CD4-positive, alpha-beta T cell treated with Interleukin-10 for 1 hour (primary cell): ENCODE data around the gene RAX.

ENCODE experiments used
- DNase-seq: peaks from one replicate; pipeline ENCODE4 v3.0.0-alpha.2; 2020

The RAX gene

DNA sequence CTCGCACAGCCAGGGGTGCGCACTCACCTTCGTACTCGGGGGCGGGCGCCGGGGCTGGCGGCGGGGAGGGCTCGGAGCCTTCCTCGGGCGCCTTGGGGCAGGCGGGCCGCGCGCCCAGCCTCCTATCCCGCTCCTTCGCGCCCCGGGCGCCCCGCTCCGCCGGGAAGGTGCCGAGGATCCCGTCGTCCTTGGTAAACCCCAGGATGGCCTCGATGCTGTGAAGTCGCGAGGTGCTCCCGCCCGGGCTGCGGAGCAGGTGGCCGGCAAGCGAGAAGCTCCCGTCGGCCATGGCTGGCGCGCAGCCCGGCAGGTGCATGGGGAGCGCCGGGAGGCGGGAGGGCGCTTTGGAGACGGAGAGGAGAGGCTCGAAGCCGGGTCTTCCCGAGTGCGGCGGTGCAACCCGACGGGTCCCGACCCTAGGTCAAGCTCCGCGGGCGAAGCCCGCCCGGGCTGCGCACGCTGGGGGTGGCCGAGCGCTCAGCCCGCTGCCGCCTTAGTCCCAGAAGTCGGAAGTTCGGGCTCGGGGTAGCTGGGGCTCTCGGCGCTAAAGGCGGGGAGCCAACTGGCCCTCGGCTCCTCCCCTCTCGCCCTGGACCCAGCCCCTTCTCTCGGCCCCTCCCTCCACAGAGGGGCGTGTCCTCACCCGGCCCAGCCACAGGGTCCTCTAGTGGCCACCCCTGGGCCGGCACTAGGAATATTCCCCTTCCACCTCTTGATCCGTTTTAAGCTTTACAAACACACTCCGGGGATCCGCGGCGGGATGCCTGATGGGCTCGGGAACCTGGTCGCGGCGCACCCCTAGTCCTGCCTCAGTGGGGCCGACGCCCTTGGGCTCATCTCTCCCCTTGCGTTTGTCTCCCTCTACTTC is at the start of gene RAX:
Gene RAX (minus strand): TSS at position 564 of the 868 bp plus-strand sequence. CDS start 248 bp downstream, at position 316.
- no peak for DNase-seq

DNA sequence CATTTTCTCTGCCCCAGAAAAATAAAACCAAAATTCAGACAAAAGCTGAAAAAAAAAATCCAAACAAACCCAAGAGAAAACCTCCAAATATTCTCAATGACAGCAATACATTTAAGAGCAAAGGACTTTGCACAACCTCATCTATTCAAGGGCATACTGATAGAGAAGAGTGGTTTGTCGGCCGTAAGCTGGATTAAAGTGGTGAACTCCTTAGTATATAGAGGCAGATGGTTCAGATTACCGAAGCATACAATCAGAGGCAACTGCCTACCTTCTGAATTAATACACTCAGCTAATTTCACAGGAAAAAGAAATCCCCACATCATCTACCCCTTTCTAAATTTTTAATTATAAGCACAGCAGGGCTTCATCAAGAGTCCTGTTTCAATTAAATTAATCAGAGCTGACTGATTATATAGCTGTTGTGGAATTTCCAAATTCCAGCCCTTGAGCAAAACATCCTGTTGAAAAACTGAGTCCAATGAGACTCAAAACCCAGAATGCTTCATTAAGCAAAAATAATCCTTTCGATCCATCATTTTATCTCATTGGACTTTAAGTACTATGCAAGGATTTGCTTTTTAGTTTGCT is 45.3 kb upstream of the RAX start, which contains the start of gene CPLX4:
Gene CPLX4 (minus strand): TSS at position 190 of the 591 bp plus-strand sequence. CDS start 187 bp downstream, at position 3.
- DNase-seq: no peak

DNA sequence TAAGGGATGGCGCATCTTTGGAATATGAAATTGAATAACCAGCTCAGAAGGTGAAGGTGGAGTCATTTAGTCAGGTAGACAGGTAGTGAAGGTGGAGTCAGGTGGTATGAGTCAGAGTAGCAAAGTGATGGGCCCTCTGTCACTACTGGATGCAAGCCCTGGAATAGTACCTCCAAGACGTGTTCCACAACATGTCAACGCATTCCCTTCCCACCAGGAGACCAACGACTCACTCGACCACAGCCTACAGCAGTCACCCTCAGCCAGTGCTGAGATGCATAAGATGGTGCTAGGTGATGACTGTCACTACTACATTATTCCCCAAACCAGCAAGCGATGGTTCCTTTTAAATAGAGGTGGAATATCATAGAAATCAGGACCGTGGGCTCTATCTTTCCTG is 38.4 kb upstream of the RAX start:
- DNase-seq: no peak

DNA sequence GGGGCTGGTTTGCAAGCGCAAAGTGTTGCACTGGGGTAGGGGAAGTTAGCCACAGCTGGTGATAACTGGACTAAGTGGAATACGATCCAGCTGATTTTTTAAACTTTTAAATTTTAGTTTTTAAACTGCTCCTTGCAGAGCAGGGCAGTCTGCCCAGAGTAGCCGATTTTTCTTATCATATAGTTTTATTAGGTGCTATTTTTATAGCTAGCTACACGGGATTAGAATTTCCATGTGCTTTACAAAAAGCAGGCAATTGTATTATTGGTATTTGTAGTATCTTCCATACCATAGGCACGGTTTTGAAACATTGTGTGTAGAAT is 35.6 kb upstream of the RAX start:
- no peak for DNase-seq

DNA sequence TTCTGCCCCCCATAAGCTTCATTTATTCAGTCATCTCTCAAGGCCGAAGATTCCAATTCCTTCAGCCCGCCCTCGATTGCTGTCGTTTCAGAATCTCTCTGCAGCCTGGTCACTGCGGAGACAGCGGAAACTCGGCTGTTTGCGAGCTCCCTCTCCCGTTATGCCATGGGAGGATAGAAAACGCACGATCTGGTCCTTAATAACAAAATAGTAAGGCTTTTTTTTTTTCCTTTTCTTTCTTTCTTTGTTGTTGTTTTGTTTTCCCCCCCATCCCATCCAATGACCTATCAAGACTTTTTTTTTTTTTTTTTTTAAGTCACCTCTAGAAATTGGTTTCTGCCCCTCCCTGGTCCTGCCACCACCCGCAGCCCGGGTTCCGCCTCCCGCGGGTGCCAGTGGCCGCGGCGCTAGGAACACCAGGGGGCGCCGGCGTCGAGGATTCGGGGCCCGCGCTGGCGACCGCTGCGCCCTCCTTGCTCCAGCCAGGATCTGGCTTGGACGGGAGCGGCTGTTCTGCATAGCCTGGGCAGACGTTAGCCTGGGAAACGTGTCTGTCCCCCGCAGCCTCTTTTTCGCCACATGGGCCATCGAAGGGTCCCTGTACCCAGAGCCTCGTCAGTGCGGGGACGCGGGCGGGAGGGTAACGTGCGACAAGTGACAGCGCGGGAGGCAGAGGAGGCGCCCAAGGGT is 35.1 kb upstream of the RAX start:
- peak; percentile 60 for DNase-seq

- DNase-seq: no peak
These were observed 33.4 kb upstream of the RAX start for GRCh38 chr18:59306640-59307039.

DNA sequence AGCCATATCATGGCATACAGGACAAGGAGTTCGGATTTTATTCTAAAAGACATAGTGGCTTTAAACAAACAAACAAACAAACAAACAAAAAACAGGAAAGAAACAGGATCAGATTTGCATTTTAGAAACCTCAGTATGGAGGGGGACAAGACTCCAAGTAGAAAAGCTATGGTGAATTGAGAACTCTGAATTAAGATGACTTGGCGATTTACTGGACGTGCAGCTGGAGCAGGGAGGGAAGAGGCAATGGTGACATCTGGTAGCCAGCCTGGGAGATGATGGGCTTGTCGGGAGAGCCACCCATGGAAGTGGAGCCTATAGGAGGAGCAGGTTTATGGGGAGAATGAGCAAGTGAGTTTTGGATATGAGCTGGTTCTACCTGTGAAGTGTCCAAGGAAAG is 32.0 kb upstream of the RAX start:
- DNase-seq: no peak

- DNase-seq: no peak
These were observed 30.5 kb upstream of the RAX start for GRCh38 chr18:59303656-59304195.

- no peak for DNase-seq
These were observed 29.8 kb upstream of the RAX start for GRCh38 chr18:59303006-59303405.

GRCh38 chr18:59301929-59302328 is 28.7 kb upstream of the RAX start:
- DNase-seq: no peak

DNA sequence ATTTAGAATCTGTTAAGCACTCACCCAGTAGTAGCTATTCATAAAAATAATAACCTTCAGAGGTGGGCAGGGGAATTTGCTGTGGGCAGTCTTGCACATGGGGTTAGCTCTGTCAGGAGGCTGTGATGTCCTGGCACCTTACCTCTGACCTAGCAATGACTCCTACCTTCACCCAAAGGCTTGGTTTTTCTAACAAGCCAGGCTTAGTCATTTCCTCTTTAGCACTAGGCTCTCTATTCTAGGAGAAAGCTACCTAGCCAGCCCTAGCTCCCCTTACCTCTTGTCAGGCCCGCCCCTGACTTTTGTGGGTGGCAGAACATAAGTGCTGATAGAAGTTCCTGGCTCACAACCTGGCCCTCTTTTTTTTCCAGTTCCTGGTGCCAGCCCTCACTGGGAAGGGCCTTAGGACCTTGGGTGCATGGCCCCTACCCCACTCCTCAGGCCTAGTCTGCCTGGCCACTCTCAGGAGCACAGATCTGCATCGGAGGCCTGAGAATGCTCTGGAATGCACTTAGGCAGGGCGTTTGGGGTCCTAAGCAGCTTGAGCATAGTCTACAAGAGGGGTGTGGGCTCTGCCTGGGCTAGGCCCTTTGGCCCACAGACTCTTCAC is 27.5 kb upstream of the RAX start:
- no peak for DNase-seq

DNA sequence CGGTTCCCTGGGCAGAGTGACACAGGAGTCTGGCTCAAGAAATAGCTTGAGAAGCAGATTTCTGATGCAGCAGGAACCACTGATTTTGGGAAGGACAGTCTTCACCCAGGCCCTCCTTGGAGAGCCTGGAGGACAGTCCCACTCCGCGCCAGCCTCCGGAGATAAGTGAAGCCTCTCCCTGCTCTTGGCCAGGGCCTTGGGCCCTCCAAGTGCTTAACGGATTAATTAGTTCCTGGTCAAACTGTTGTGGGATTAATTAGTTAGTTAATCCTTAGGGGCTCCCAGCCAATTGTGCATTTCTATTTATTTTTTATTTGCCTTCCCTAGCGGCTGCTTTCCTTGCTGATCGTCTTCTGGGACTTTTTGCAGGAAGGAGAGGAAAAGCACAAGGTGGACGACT is 25.6 kb upstream of the RAX start:
- no peak for DNase-seq

DNA sequence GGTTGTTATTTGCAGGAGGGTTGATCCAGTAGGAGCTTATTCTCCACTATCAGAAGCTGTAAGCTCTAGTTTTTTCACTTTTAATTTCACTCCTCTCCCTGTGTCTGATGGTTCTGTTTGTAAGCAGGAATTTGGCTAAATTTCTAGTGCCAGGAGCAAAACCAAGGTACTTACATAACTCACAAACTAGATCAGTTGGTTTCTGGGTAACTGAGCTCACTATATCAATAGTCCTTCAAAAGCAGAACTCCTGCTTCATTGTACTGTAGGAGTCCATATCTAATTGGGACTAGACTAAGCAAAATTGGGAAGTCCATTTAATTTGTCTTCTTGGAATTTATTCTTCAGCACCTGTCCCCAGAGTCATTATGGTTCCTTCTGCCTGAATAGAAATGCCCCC is 20.1 kb upstream of the RAX start:
- no peak for DNase-seq

DNA sequence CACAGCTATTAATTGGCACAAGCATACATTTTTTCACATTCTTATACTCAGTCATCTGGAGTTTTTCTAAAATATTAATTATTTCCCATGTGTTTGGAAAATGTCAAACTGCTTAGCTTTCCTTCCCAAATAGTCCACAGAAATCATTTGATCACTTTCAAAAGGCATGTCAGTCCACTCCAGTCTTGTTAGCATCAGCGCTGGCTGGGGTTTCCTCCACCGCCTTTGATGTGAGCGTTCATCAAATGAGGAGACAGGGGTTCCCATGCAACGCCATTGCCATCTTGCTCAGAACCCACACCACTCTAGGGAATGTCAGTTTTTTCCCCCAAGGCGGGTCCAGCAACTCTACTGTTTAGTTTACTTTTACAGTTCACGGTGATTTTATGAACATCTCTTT is 13.1 kb upstream of the RAX start:
- no peak for DNase-seq

DNA sequence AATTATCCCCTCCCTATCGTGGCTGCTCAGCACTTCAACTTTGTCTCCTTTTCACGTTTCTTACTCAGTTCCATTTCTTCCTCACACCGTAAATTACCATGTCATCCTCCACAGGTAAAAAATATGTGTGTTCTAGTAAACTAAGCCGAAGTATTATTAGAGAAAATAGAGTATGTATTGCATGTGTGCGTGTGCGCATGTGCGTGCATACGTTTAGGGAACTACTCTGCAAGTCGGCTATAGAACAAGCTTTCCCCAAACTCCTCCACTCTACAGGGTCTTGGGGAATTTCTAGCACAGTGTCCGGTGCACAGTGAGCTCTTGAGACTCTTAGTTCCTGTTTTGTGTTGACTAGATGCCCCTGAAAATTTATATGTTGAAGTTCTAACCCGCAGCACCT is 9.1 kb upstream of the RAX start:
- DNase-seq: no peak

DNA sequence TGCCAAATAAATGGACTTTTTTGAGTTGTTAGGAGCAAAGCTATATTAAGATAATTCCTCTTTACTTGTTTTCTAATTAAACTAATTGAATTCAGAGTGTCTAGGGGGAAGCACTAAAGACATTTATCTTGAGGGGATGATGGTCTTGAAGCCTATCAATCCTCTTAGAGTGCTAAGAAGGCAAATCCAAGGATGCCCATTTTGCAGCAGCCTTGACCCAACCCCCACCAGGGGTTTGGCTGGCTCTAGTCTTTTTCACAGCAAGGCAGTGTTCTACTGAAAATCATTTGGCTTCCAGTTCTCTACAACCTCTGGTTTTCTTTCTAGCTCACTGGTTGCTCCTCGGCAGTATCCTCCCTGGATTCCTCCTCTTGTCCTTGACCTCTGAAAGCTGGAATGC is 6.5 kb upstream of the RAX start:
- no peak for DNase-seq

DNA sequence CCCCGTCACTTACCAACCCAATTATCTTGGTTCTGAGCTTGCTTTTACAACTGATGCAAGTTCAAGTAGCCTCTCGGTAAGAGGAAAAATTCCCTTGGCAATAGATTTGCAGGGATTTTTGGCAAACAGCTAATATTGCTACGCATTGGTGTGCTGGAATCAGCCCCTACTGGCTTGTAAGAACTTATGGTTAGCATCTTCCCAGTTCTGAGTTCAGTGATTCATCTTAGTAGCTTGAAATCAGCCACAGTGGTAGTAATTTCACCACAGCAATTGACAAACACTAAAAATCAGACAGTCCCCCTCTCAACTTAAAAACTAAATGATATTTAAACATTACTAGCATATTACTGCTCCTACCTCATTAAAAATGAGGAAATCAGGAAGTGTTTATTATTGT is 5.9 kb upstream of the RAX start:
- no peak for DNase-seq

DNA sequence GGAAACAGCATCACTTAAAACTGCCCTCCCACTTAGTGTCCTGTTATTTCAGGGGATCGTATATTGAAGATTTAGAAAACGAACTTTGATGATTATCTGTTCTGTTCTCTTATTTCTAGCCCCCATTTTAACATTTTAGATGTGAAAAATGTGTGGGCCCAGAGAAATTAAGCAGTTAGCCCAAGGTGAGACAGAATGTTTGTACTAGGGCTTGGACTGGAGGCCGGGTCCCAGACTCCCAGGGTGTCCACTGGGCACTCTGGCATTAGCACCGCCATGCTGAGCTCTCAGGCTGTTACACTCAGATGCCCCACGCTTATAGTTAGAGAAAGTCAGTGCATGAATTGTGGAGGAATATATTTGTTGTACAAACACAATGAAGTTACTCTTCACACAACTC is 5.5 kb upstream of the RAX start:
- no peak for DNase-seq

DNA sequence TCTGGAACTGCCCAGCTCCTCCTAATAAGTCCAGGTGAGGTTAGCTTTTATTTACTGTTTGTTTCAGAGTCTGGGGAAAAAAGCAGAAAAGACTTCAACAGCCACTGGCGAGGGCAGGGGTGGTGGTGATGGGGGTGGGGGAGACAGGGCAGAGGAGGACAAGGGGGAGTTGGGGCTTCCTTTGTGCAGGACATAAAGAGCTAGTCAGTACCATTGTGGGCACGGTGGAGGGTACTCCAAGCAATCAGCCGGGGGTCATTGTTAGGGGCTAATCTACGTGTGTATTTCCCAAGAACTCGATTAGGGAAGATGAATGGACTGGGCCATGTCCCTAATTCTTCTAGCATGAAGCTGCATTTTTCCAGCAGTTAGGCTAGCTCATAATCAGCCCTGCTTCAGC is 2.8 kb upstream of the RAX start:
- DNase-seq: no peak

- DNase-seq: no peak
These were observed 2.2 kb upstream of the RAX start for GRCh38 chr18:59275406-59275949.

DNA sequence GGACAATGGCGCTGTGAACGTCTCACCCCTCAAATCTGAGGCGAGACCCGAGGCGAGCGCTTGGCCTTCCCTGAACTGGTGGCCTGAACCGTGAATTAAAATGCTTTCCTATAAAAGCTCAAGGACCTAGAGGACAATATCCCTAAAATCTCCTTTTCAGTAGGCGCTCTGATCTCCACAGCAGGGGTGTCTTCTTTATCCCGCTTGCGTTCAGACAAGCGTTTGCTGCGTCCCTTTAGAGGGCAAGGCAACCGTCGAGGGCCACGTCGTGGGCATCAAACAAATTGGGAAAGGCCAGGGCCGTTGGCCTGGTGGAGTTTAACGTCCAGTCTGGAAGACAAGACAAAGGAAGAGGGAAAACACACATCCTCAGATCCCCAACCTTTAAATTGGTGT is 1.3 kb upstream of the RAX start:
- no peak for DNase-seq

GRCh38 chr18:59273759-59274532 is 692 bp upstream of the RAX start:
- DNase-seq: no peak
